AG04450 (cell line): ENCODE measurements around the gene EWSR1. TPM values are rescaled to one million over a fixed set of nuclear protein-coding genes. Genes with fewer than 3 reads are reported as not detected.

Experiments used
- CTCF ChIA-PET: fragments of 300-600, 350-600 bp; formaldehyde crosslinking; extraction: SDS; loops from one replicate; lab custom pipeline; 2022; ENCODE audit warnings: antibody characterized with exemption, inconsistent platforms; lab: Charles Lee
- POLR2A ChIA-PET: fragments of 350-600 bp; formaldehyde crosslinking; extraction: SDS; loops from one replicate; lab custom pipeline; 2021; ENCODE audit warnings: antibody characterized with exemption, inconsistent platforms; lab: Yijun Ruan, JAX
- DNase-seq: peaks from one replicate; pipeline ENCODE4 v3.0.0-alpha.2; 2011; ENCODE audit warnings: low read depth, low spot score
- H3K27ac ChIP-seq: one replicate; pipeline ENCODE4 v1.5.1; 2012; ENCODE audit warnings: low read depth, low read length, control low read depth
- H3K27me3 ChIP-seq: one replicate; pipeline ENCODE4 v1.6.0; 2012; ENCODE audit warnings: low read length; ENCODE audit not compliant: control insufficient read depth, insufficient read depth
- H3K4me3 ChIP-seq: 2 replicates; pipeline ENCODE4 v1.5.1; 2011; ENCODE audit warnings: mild to moderate bottlenecking, low read depth, low read length, control low read depth
- H3K9me3 ChIP-seq: 2 replicates; pipeline ENCODE4 v1.5.1; 2012; ENCODE audit warnings: low read length; ENCODE audit not compliant: control insufficient read depth, insufficient read depth
- CTCF ChIP-seq: IDR thresholded peaks from 2 replicates; pipeline ENCODE4 v1.5.1; 2011; ENCODE audit warnings: low read depth, low read length, control low read depth, inconsistent platforms
- polyA plus RNA-seq: library from polyadenylated mRNA; depleted of rRNA; stranded (reverse); fragments of >200 nt; gene quantifications from 2 replicates; pipeline ENCODE4 v1.2.3, GENCODE V29; 2011

The EWSR1 gene
- polyA plus RNA-seq, 1 experiment, result 146 TPM

GRCh38 chr22:29325356-29325755, 57.3 kb downstream of the EWSR1 start:
- CTCF ChIA-PET, result no interaction called here
- TF ChIP-seq CTCF, result no peak
- Histone ChIP-seq H3K27ac (no peak overlapping the region), H3K27me3 (no peaks in the 10 kb centered on the region), H3K4me3 (no peak overlapping the region), H3K9me3 (no peaks in the 10 kb centered on the region; the same call in 1 of the 2 replicates)
- POLR2A ChIA-PET, result interaction anchor here (0.5 kb wide), 1 partner anchor 1572 kb away, joined by 5 read pairs; no protein-coding TSS in a partner anchor
- no peak for DNase-seq

GRCh38 chr22:29325785-29326315, 57.8 kb downstream of the EWSR1 start:
- Histone ChIP-seq H3K27me3 (no peaks in the 10 kb centered on the region), H3K4me3 (no peak overlapping the region), H3K27ac (no peak overlapping the region), H3K9me3 (no peaks in the 10 kb centered on the region; the same call in 1 of the 2 replicates)
- POLR2A ChIA-PET, result no interaction called here
- DNase-seq, result no peak
- CTCF ChIA-PET, result no interaction called here
- TF ChIP-seq CTCF, result no peak

- Histone ChIP-seq H3K27me3 (no peaks in the 10 kb centered on the region), H3K4me3 (no peak overlapping the region), H3K9me3 (no peaks in the 10 kb centered on the region; the same call in 1 of the 2 replicates), H3K27ac (no peak overlapping the region)
- ChIA-PET CTCF (no interaction called here), POLR2A (no interaction called here)
- TF ChIP-seq CTCF, result no peak
- DNase-seq, result no peak
These were observed 58.4 kb downstream of the EWSR1 start for GRCh38 chr22:29326481-29326880.

- DNase-seq, result no peak
- ChIA-PET CTCF (no interaction called here), POLR2A (no interaction called here)
- TF ChIP-seq CTCF, result no peak
- Histone ChIP-seq H3K27ac (no peak overlapping the region), H3K9me3 (no peaks in the 10 kb centered on the region; the same call in 1 of the 2 replicates), H3K27me3 (no peaks in the 10 kb centered on the region), H3K4me3 (no peak overlapping the region)
These were observed 59.2 kb downstream of the EWSR1 start for GRCh38 chr22:29327089-29327764.

- POLR2A ChIA-PET, result no interaction called here
- CTCF ChIA-PET, result no interaction called here
- Histone ChIP-seq H3K27ac (no peak overlapping the region), H3K4me3 (no peak overlapping the region), H3K27me3 (no peaks in the 10 kb centered on the region), H3K9me3 (no peaks in the 10 kb centered on the region; the same call in 1 of the 2 replicates)
- no peak for TF ChIP-seq CTCF
- DNase-seq, result no peak
These were observed 60.0 kb downstream of the EWSR1 start for GRCh38 chr22:29328055-29328454.
